ENCODE data around the gene RLN3. TPM values are rescaled to one million over a fixed set of nuclear protein-coding genes. Genes with fewer than 3 reads are reported as not detected.
A peak's percentile ranks its signal among the peaks of the same experiment; 100 is the strongest.

RLN3 gene
- total RNA-seq, 1 donor from 2014 or later, result not detected

DNA sequence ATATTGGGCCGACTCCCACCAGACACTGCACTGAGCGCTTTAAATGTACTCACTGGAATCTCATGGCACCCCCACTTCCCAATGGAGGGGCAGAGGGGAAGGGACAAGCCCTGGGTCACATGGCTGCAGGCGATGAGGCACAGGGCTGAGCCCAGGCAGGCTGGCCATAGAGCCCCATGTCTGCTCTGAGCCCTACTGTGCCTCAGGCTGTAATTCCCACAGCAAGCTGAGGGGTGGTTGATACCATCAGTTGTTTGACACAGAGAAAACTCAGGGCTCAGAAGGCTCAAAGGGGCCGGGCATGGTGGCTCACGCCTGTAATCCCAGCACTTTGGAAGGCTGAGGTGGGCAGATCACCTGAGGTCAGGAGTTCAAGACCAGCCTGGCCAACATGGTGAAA is 46.9 kb upstream of the RLN3 start:
- DNase-seq (ENCODE audit: low read depth, low spot score), result no peak
- Mint-ChIP-seq H3K9me3 (no peaks in the 10 kb centered on the region), H3K27ac (ENCODE audit: unreplicated experiment) (no peak overlapping the region), H3K4me3 (peak overlapping the region; percentile 23), H3K4me1 (peaks cover 6% of the 10 kb centered on the region), H3K27me3 (ENCODE audit: low read depth) (no peaks in the 10 kb centered on the region), H3K36me3 (ENCODE audit: low read depth) (peaks cover 2% of the 10 kb centered on the region)
- TF ChIP-seq, protein P1, sequence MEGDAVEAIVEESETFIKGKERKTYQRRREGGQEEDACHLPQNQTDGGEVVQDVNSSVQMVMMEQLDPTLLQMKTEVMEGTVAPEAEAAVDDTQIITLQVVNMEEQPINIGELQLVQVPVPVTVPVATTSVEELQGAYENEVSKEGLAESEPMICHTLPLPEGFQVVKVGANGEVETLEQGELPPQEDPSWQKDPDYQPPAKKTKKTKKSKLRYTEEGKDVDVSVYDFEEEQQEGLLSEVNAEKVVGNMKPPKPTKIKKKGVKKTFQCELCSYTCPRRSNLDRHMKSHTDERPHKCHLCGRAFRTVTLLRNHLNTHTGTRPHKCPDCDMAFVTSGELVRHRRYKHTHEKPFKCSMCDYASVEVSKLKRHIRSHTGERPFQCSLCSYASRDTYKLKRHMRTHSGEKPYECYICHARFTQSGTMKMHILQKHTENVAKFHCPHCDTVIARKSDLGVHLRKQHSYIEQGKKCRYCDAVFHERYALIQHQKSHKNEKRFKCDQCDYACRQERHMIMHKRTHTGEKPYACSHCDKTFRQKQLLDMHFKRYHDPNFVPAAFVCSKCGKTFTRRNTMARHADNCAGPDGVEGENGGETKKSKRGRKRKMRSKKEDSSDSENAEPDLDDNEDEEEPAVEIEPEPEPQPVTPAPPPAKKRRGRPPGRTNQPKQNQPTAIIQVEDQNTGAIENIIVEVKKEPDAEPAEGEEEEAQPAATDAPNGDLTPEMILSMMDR (conservative IDR thresholded peaks at IDR 0.05), result no peak

DNA sequence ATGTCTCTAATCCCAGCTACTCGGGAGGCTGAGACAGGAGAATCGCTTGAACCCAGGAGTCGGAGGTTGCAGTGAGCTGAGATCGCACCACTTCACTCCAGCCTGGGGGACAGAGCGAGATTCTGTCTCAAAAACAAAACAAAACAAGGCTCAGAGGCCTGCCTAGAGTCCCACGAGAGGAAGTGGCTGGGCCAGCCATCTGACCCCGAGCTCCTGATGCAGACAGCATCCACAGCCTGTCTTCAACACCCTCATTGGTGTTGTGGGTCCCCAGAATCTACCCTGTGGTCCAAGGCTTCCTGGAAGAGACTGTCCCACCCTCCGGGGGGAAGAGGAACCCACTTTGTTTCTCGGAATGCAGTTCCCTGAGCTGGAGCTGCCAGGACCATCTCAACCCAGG is 46.5 kb upstream of the RLN3 start:
- TF ChIP-seq, protein P1 (conservative IDR thresholded peaks at IDR 0.05), result no peak
- no peak for DNase-seq (ENCODE audit: low read depth, low spot score)
- no peaks in the 10 kb centered on the region for H3K9me3 Mint-ChIP-seq
- no peaks in the 10 kb centered on the region for H3K27me3 Mint-ChIP-seq (ENCODE audit: low read depth)
- no peak overlapping the region for H3K4me3 Mint-ChIP-seq
- peaks cover 1% of the 10 kb centered on the region for H3K36me3 Mint-ChIP-seq (ENCODE audit: low read depth)
- no peak overlapping the region for H3K27ac Mint-ChIP-seq (ENCODE audit: unreplicated experiment)
- H3K4me1 Mint-ChIP-seq, result peaks cover 6% of the 10 kb centered on the region

DNA sequence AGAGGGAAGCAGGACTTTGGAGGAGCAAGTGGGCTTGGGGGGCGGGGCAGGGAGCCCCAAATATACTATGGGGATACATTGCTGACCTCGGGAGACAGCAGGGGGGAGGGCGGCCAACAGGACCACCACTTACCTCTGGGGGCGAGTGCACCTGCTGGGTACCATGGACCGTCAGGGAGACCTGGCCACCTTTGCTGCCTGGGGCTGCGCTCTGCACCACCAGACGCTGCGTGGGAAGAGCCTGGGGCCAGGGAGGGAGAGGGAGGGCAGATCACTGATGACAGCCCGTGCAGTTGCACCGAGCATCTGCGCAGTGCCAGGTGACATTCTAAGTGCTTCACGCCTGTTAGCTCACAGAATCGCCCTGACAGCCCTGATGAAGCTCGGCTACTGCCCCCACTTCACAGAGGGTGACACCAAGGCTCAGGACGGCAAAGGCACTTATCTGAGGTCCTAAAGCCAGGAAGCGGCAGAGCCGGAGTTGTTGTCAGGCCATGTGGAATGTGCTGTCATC is 45.9 kb upstream of the RLN3 start:
- no peak for DNase-seq (ENCODE audit: low read depth, low spot score)
- no peak overlapping the region for H3K4me3 Mint-ChIP-seq
- no peaks in the 10 kb centered on the region for H3K9me3 Mint-ChIP-seq
- H3K36me3 Mint-ChIP-seq (ENCODE audit: low read depth), result no peaks in the 10 kb centered on the region
- TF ChIP-seq, protein P1 (conservative IDR thresholded peaks at IDR 0.05), result no peak
- no peak overlapping the region for H3K27ac Mint-ChIP-seq (ENCODE audit: unreplicated experiment)
- H3K27me3 Mint-ChIP-seq (ENCODE audit: low read depth), result no peaks in the 10 kb centered on the region
- H3K4me1 Mint-ChIP-seq, result peaks cover 6% of the 10 kb centered on the region

DNA sequence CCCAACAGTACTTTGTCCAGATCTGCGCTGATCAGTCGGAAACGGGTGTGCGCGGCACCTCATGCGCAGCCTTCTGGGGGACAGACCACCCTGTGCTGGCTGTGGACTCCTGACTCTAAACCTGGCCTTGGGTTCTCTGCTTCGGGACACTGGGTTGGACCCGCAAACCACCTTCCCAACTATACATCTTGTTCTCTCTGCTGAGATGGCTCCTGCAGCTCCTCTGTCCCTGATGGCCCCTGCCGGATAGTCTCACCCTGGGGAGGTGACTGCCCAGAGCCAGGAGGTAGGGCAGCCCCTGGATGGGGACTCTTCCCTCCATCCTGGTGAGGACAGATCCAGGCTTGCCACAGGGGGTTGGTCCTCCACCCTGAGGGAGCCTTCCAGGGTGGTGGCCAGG is 45.2 kb upstream of the RLN3 start:
- no peaks in the 10 kb centered on the region for H3K36me3 Mint-ChIP-seq (ENCODE audit: low read depth)
- DNase-seq (ENCODE audit: low read depth, low spot score), result no peak
- no peak overlapping the region for H3K4me3 Mint-ChIP-seq
- H3K27ac Mint-ChIP-seq (ENCODE audit: unreplicated experiment), result no peak overlapping the region
- no peaks in the 10 kb centered on the region for H3K9me3 Mint-ChIP-seq
- TF ChIP-seq, protein P1 (conservative IDR thresholded peaks at IDR 0.05), result no peak
- peaks cover 6% of the 10 kb centered on the region for H3K4me1 Mint-ChIP-seq
- no peaks in the 10 kb centered on the region for H3K27me3 Mint-ChIP-seq (ENCODE audit: low read depth)

DNA sequence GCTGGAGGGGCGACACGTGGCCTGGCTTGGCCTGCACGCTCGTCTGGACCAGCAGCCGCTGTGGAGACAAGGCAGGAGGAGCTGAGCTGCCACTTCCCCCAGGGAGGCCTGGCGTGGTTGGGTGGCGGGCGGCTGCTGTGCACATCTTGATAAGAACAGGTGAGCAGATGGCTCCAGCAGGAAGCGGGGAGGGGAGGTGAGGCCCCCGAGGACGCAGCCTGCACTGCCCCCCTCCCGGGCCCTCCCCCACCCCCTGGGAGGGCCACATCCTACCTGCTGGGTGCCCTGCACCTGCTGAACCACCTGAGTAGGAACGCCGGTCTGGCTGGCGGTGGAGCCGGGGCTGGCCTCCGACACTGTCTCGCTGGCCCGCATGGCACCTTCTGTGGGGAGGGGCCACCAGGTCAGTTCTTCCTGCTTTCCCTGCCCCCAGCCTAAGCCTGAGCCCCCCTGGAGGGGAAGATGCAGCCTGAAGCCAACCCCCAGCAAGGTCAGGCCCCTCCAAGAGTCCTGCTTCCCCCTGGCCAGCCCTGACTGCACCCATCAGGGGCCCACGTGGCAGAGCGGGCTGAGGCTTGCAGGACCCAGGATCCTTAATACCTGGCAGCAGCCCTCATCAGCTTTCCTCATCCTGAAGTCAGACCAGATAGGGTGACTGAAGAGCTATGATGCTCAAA is 44.6 kb upstream of the RLN3 start:
- TF ChIP-seq, protein P1 (conservative IDR thresholded peaks at IDR 0.05), result no peak
- no peak for DNase-seq (ENCODE audit: low read depth, low spot score)
- Mint-ChIP-seq H3K4me1 (peaks cover 6% of the 10 kb centered on the region), H3K36me3 (ENCODE audit: low read depth) (no peaks in the 10 kb centered on the region), H3K4me3 (no peak overlapping the region), H3K27ac (ENCODE audit: unreplicated experiment) (no peak overlapping the region), H3K9me3 (no peaks in the 10 kb centered on the region), H3K27me3 (ENCODE audit: low read depth) (no peaks in the 10 kb centered on the region)

Data from neural crest cell (in vitro differentiated cells).